ENCODE results near the gene TTC33. TPM values are rescaled to one million over a fixed set of nuclear protein-coding genes. Genes with fewer than 3 reads are reported as not detected.

TTC33 gene
- total RNA-seq, 4 donors from 2014 or later = 11.7 to 22.0 (median 17.7) TPM

DNA sequence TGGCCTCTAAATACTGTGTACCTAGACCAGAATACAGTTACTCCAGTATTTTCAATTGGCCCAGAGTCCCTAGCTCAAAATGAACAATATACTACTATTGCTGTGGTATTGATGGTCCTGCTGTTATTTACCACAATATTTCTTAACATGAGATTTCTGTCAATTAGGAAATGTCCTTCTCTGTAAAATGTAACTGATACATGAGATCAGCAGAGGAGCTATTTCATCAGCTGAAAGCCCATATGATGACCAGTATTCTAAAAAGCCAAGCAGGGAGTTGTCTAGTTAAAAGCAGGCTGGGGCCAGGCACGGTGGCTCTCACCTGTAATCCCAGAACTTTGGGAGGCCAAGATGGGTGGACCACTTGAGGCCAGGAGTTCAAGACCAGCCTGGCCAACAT is 263.7 kb downstream of the TTC33 start:
- TF ChIP-seq, protein P1, sequence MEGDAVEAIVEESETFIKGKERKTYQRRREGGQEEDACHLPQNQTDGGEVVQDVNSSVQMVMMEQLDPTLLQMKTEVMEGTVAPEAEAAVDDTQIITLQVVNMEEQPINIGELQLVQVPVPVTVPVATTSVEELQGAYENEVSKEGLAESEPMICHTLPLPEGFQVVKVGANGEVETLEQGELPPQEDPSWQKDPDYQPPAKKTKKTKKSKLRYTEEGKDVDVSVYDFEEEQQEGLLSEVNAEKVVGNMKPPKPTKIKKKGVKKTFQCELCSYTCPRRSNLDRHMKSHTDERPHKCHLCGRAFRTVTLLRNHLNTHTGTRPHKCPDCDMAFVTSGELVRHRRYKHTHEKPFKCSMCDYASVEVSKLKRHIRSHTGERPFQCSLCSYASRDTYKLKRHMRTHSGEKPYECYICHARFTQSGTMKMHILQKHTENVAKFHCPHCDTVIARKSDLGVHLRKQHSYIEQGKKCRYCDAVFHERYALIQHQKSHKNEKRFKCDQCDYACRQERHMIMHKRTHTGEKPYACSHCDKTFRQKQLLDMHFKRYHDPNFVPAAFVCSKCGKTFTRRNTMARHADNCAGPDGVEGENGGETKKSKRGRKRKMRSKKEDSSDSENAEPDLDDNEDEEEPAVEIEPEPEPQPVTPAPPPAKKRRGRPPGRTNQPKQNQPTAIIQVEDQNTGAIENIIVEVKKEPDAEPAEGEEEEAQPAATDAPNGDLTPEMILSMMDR (IDR thresholded peaks at IDR 0.05; ENCODE audit: low read depth) = no peak

GRCh38 chr5:40491644-40492043 is 264.1 kb downstream of the TTC33 start:
- TF ChIP-seq, protein P1 (IDR thresholded peaks at IDR 0.05; ENCODE audit: low read depth) = no peak

- TF ChIP-seq, protein P1 (IDR thresholded peaks at IDR 0.05; ENCODE audit: low read depth) = no peak
These were observed 265.2 kb downstream of the TTC33 start for GRCh38 chr5:40490464-40491111.

- TF ChIP-seq, protein P1 (IDR thresholded peaks at IDR 0.05; ENCODE audit: low read depth) = no peak
These were observed 266.3 kb downstream of the TTC33 start for GRCh38 chr5:40489421-40489820.

DNA sequence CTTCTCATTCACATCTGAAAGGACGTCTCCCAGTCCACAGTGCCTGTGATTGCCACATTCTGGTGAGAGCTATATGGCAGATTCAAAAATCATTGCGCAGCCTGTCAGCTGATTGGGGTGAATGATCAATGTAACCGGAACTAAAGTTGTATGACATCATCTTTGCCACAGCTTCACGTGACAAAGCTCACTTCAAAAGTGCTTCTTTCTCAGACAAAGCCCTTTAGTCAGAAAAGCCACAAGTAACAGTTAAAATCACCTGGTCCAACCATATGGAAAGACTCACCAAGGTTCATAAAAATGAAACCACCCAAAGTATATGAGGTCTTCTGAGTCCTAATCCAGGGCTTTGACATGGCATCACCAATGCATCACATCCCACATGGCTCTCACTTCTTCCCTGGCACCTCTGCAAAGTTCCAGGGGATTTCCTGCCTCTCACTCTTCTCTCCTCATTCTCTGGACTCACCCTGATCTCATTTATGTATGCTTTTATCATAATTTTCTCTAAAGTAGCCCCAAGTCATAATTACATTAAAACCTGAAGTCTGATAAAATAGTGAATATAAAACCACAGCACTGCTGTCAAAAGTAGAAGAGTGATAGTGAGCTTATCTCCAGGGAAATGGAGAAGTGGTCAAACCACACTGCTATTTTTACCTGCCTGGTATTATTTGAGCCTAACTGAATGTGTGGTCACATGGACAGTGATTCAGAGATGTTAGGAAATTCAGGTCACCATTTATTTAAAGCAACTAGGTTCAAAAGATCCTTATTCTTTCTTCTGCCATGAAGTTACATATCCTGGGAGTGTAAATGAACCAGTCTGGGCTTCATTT is 269.1 kb downstream of the TTC33 start:
- TF ChIP-seq, protein P1 (IDR thresholded peaks at IDR 0.05; ENCODE audit: low read depth) = no peak

- TF ChIP-seq, protein P1 (IDR thresholded peaks at IDR 0.05; ENCODE audit: low read depth) = no peak
These were observed 270.5 kb downstream of the TTC33 start for GRCh38 chr5:40485021-40485998.

Data from subcutaneous adipose tissue (tissue), 4 donors.